Fibroblast of gingiva (primary cell): Measurements from ENCODE around the gene CCDC120.

ENCODE experiments used
- DNase-seq: peaks from one replicate; pipeline ENCODE4 v3.0.0-alpha.2; 2011; ENCODE audit warnings: low read depth

CCDC120 gene

DNA sequence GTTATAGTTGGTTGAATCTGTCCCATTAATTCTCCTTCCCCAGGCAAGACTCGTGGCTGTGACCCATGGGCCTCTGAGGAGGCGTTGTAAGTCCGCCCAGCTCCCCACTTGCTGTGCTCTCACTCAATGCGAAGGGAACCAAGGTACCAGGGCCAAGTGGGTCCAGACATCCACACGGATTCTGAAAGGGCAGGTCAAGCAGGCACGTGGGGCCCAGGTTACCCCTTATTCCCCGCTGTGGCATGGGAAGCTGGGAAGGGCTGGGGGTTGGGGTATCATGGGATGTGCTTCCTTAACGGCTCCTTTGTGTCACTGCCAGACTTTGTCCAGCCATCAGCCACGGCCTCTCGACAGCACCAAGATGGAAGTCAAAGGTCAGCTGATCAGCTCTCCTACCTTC is 3.1 kb downstream of the CCDC120 start:
- DNase-seq, result no peak

DNA sequence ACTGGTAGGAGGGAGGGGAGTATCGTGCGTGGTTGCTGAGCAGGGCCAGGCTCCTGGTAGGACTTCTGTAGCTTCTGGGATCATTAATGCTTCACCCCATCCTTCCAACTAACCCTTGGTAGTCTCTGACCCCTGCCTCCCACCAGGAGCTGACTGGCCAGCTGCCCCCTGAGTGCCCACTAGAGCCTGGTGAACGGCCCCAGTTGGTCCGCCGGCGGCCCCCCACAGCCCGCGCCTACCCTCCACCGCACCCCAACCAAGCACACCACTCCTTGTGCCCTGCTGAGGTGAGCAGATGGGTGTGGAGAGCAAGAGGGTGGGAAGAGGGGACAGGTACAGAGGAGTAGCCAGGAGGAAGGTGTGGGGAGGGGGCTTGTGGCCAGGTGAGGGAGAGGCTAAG is 4.9 kb downstream of the CCDC120 start:
- no peak for DNase-seq

DNA sequence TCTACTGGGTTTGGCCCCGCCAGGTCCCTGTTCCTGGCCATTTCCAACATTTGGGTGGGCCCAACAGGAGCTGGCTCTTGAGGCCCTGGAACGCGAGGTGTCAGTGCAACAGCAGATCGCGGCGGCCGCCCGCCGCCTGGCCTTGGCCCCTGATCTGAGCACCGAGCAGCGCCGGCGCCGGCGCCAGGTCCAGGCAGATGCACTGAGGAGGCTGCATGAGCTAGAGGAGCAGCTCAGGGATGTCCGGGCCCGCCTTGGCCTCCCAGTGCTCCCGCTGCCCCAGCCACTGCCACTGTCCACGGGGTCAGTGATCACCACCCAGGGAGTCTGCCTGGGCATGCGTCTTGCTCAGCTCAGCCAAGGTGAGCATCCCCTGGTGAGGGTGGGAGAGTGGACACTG is 5.5 kb downstream of the CCDC120 start:
- no peak for DNase-seq

DNA sequence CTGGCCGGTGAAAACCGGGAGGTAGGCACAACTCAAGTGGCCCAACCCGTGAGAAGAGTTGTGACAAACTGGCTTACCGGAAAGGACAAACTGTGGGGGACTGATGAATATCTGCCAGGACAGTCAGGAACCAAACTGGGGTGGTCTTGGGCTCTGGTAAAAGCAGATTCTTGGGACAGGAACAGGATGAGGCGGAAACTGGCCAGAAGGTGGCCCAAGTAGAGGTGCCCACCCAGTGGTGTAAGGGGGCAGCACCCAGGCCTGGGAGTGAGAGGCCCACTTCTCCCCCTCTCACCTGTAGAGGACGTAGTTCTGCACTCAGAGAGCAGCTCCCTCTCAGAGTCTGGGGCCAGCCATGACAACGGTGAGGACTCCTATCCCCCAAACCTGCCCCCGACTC is 5.9 kb downstream of the CCDC120 start:
- DNase-seq, result no peak

DNA sequence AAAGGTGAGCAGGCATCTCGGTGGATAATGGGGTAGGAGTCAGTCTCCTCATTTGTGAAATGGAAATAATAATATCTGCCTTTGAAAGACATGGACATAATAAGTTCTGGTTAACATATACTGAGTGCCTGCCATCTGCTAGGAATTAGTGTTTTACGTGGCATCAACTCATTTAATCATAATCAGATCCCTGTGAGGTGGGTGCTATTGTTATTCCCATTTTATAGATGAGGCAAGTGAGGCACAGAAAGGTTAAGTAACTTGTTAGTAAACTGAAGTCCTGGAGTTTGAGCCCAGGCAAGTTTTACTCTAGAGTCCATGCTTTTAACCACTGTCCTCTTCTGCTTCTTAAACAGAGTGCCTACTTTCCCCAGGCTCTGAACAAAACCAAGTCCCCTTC is 7.5 kb downstream of the CCDC120 start:
- DNase-seq, result no peak

DNA sequence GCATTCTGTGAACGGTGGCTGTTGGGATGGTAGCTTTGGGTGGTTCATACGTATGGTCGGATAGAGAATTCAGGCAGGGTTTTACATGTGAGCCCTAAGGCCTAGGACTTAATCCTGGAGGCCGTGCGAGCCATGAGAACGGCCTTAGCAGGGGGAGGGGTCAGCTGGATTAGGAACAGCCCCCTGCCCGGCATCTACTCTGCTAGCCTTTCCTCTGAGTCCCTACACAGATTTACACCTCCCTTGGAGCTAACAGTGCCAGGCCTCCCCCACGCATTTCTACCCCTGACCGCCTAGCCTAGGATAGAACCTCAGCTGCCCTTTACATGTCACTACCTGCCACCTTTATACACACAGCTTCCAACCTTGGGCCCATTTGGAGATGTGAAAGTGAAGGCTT is 7.9 kb downstream of the CCDC120 start:
- DNase-seq, result no peak

DNA sequence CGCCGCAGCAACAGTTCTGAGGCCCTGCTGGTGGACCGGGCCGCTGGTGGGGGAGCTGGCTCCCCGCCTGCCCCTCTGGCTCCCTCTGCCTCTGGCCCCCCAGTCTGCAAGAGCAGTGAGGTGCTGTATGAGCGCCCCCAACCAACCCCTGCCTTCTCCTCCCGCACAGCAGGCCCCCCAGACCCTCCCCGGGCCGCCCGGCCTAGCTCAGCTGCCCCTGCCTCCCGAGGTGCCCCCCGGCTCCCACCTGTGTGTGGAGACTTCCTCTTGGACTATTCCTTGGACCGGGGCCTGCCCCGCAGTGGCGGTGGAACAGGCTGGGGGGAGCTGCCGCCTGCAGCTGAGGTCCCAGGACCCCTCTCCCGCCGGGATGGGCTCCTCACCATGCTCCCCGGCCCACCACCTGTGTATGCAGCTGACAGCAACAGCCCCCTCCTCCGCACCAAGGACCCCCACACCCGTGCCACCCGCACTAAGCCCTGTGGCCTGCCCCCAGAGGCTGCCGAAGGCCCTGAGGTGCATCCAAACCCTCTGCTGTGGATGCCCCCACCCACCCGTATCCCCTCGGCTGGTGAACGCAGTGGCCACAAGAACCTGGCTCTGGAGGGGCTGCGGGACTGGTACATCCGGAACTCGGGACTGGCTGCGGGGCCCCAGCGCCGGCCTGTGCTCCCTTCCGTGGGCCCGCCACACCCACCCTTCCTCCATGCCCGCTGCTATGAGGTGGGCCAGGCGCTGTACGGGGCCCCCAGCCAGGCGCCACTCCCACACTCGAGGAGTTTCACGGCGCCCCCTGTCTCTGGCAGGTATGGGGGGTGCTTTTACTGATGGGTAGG is 8.7 kb downstream of the CCDC120 start:
- DNase-seq, result no peak

DNA sequence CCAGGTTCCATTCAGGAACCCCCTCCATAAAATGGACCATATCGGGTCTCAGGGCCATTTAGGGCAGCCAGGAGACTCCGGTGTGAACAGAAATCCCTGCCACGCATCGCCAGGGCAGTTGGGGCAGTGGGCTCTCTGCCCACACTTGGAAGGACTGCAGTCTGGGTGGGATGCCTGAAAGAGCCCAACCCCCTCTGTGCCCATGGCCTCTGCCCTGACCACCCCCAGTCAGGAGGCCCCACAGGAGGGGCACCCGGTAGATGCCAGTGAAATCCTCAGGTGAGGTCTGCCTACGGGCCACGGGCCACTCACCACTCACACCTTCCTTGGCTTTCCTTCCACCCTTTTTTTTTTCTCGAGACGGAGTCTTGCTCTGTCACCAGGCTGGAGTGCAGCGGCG is 10.2 kb downstream of the CCDC120 start:
- no peak for DNase-seq

DNA sequence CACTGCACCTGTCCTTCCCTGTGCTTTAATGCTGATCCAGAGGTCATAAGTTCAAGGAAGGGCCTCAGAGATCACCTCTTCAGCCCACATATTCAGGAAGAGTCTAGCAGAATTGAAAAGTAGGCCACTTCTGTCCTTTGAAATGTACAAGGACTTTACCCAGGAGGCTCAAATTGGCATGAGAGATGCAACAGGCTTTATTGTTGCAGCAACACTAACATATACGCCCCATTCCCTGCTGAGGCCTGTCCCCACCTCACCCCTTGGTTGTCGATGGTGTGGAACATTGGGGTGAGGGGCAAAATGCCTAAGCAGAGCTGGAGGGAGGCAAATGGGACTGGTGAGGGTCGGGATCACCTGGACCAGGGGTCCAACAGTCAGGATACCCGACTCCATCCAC is 12.2 kb downstream of the CCDC120 start:
- no peak for DNase-seq

DNA sequence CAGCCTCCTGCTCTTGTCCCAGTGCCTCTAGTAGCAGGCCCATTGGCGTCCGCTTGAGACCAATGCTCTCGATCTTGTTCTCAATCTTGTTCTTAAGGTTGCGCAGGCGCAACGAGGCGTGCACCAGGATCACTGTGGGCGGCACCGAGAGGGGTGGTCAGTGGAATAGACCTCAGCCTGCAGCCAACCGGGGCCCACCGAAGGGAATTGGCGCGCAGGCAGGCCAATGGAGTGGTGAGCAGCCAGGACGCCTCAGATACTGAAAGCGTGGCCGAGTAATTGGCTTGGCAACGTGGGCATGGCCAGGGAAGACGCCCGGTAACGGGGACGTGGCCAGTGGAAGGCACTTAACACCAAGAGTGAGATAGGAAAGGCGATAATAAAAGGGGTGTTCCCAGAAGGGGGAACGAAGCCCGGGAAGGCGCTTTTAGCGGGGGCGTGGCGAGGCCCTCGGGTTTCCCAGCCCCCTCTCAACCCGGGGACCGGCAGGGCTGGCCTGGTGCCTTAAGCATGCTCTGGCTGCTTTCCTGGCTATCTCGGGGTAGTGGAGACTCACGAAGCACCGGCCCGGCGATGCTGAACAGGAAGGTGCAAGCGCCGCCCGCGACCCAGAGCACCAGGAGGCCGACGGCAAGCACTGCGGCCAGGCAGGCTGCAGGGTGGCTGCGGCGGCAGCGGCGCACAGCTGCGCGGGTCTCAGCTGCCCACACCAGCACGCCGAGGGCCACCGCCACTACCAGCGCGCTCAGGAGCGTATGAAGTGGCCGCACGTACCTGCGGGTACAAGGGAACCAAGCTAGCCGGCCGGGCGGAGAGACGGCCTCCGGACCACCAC is 13.3 kb downstream of the CCDC120 start:
- peak; percentile 77 for DNase-seq

DNA sequence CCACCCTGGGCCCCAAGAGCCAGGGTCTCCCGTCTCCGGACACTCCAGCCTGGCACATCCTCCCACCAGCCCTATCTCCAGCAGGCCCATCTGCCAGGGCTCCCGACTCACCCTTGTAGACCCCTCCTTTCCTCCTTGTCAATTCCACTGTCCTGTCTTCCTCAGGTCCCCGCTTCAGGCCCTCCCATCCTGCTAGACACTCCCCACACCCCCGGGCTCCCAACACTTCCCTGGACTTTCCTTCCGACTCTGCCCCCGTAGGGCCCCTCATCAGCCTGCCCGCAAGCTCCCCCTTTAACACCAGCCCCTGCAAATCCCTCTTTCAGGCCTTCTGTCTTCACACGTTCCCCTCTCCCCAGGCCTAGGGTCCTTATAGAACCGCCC is 13.9 kb downstream of the CCDC120 start:
- DNase-seq, result no peak

DNA sequence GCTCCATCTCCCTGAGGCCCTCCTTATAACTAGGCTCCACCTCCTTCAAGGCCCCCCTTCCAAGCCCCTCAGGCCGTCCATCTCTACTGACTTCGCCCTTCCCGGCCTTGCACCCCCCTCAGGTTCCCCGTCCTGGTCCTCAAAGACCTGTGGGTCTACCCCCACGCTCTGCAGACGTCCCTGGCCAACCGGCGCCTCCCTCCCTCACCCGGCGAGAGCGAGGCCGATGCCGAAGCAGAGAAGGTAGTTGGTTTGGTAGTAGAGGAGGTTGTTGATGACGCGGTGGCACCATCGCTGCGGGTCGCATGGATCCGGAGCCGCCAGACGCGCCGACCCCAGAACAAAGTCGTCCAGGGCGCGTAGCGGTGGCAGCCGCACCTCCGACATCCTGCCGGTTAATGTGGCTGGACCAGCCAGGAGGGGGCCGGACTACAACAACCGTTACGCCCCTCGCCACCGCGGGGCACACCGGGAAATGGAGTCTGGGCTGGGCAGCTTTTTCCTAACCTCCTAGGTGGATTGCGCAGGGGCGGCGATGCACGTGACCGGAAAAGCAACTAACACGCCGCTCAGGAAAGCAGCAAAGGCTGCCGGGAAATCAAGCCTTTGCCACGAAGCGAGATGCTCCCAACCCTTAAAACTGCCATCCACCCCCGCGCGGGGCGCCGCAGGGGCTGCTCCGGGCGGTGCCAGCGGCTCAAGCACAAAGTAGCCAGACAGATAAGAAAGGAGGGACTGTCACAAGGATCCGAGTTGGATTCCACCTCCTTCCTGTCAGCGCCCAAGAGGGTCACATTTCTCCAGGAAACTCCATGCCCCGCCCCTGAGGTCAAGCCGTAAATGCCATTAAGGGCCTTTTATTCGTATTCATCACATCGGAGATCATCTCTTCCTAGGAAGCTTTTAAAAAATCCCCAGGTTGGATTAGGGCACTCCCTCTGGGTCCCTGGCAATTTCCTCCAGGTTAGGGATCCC is 15.1 kb downstream of the CCDC120 start, which contains the start of gene PRAF2:
Gene PRAF2, minus strand, starts transcription at position 402 of the 975 bp plus-strand sequence. Its CDS starts 15 bp downstream, at position 387.
- DNase-seq, result peak; percentile 88

DNA sequence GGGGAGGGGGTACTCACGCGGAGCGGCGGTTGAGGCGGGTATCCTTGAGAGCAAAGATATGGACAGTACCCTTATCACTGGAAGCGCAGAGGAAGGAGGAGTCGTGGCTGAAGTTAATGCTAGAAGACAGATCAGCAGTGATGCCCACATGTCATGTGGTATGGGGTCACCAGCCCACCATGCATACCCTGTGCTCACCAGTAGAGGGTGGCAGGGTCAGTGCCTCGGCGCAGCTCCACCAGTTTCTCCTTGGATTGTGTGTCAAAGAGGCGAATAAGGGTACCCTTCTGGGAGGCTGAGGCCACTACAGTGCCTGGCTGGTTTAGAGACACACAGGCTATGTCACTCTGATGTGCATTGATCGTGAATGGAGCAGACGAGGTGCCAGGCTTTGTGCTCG is 16.5 kb downstream of the CCDC120 start:
- DNase-seq, result no peak

DNA sequence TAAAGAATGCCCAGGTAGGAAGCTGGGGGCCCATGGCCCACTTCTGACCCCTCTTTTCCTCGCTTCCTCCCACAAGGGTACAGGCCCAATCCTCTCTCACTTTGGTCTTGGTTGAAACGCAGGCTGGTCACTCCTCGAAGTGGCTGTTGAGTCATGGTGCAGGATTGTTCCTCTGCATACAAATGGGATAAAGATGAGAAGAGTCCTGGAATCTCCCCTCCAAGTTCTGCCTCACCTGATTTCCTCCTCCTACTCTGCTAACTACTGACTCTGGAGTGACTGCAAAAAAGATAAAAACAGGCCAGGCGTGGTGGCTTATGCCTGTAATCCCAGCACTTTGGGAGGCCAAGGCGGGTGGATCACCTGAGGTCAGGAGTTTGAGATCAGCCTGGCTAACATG is 19.1 kb downstream of the CCDC120 start:
- DNase-seq, result no peak

DNA sequence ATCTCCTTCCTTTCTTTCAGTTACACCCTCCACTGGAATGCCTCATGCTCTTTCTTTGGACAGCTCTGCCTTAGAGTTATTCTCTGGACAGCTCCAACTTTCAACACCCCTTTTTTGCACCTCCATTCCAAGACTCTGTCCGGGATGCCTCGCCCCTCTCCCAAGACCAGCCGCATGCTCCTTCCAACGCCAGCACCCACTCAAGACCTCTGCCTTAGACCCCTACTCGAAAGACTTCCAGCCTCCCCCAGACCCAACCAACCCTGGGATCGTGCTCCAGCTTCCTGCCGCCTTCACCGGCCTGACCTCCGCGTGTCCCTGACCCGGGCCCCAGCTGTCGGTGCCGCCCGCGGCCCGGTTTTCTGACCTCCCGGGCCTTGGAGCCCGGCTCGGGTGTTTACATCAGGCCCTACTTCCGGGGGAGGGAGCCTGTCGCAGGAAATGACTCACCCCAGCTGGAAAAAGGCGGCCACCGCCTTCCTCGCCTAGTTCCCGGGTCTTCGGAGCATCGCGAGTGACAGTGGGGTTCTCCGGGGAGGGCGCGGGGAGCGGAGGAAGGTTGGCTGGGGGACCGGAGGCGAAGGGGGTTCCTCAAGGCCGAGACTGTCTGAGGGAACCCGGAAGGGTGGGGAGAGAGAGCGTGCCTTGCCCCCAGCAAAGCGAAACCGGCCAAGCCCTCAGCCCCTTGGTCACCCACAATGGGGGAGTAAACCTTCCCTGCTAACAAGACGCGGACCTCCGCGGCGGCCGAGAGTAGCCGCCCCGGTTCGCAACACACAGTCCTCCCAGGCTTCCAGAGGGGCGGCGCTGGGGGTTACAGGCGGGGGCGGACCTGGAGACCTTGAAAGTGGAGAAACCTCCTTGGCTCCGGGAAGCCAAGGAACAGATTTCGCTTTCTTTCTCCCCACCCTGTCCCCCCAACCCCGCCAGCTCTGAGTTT is 21.0 kb downstream of the CCDC120 start, which contains the start of gene WDR45:
Gene WDR45, minus strand, starts transcription at position 399 of the 940 bp plus-strand sequence. CDS start 1,792 bp downstream, outside the sequence.
- DNase-seq, result peak; percentile 61

DNA sequence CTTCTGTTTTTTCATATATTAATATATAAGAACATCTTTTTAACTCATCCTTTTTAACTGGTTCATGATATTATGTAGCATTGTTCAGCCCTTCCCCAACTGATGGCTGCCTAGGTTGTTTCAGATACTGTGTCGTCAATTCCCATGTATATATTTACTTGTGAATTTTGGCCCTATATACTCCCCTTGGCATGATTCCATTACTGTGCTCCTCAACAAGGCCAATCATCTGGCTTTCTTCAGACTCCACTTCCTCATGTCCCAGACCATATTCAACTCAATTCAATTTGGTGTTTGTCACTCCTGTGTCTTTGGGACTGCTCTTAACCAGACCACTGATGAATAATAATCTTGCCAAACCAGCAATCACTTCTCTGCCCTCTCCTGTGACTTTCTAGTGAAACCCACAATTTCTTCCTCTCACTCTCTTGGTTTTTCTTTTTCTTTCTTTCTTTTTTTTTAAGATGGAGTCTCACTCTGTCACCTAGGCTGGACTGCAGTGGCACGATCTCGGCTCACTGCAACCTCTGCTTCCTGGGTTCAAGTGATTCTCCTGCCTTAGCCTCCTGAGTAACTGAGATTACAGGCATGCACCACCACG is 23.6 kb downstream of the CCDC120 start:
- DNase-seq, result no peak

DNA sequence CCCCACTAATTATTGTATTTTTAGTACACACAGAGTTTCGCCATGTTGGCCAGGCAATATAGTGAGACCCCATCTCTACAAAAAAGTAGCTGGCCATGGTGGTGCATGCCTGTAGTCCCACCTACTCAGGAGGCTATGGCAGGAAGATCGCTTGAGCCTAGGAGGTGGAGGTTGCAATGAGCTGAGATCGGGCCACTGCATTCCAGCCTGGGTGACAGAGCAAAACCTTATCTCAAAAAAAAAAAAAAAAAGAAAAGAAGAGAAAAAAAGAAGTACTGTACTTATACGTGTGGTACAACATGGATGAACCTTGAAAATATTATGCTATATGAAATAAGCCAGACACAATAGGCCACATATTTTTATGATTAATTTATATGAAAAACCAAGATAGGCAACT is 30.8 kb downstream of the CCDC120 start:
- no peak for DNase-seq

DNA sequence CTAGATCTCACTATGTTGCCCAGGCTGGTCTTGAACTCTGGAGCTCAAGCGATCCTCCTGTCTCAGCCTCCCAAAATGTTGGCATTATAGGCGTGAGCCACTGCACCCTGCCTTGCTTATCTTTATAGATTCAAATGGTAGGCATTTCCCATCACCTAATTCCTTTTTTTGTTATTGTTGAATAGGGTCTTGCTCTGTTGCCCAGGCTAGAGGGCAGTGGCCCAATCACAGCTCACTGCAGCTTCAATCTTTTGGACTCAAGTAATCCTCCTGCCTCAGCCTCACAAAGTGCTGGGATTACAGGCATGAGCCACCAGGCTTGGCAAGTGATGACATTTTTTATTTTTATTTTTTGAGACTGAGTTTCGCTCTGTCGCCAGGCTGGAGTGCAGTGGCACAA is 37.6 kb downstream of the CCDC120 start:
- no peak for DNase-seq

DNA sequence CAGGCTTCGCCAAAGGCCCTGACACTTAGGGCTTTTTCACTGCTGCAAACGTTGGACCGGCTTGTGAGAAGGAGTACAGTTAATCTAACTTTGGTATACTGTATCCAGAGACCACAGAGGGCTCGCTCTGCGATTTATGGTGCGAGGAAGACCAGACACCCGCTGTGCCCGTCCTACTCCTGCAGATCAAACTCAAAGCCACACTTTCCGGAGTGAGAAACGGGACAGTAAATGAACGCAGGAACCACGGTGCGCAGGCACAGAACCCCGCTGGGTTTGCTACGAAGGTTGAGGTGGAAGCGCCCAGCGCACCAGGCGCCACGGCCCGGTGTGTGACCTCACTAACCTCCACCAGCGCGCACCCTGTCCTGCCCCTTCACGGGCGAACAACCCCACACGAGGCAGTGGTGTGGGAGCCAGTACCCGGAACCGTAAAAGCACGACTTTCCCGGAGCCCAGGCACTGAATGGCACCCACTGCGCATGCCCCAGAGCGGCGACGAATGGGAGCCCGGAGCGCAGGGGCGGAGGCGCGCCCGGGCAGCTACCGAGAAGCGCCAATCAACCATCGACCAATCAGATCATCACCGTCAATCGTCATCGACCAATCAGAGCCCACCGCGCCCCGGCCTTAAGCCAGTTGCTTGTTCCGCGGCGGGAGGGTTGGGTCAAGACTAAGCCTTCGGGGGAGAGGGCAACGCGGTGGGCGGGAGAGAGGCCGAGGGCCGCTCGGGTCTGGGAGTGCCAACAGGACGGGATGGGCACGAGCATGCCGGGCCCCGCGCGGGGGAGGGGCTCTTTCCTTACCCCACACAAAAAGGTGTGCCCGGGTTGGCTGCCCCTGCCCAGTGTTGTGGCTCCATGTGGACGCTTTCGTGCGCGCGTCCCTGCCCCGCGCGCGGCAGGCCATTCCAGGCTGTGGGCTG is 42.2 kb downstream of the CCDC120 start:
- DNase-seq, result peak; percentile 90
